Endothelial cell (in vitro differentiated cells): ENCODE data around the gene RAPGEF5. TPM values are rescaled to one million over a fixed set of nuclear protein-coding genes. Genes with fewer than 3 reads are reported as not detected.

Experiments
- DNase-seq: peaks from one replicate; pipeline ENCODE4 v3.0.0; 2021; ENCODE audit warnings: low spot score
- H3K27ac Mint-ChIP-seq: one replicate; pipeline ENCODE4 v1.8.0; 2021; ENCODE audit warnings: mixed read lengths, inconsistent platforms; ENCODE audit not compliant: unreplicated experiment
- H3K27me3 Mint-ChIP-seq: one replicate; pipeline ENCODE4 v1.8.0; 2021; ENCODE audit warnings: mild to moderate bottlenecking, moderate library complexity, mixed read lengths, inconsistent platforms; ENCODE audit not compliant: unreplicated experiment
- H3K36me3 Mint-ChIP-seq: one replicate; pipeline ENCODE4 v1.8.0; 2021; ENCODE audit warnings: mild to moderate bottlenecking, low read depth, mixed read lengths, inconsistent platforms; ENCODE audit not compliant: unreplicated experiment
- H3K4me1 Mint-ChIP-seq: one replicate; pipeline ENCODE4 v1.8.0; 2021; ENCODE audit warnings: mild to moderate bottlenecking, mixed read lengths, inconsistent platforms; ENCODE audit not compliant: unreplicated experiment
- H3K4me3 Mint-ChIP-seq: one replicate; pipeline ENCODE4 v1.8.0; 2021; ENCODE audit warnings: mild to moderate bottlenecking, mixed read lengths, inconsistent platforms; ENCODE audit not compliant: unreplicated experiment
- H3K9me3 Mint-ChIP-seq: one replicate; pipeline ENCODE4 v1.8.0; 2021; ENCODE audit warnings: mixed read lengths, inconsistent platforms; ENCODE audit not compliant: unreplicated experiment
- CTCF ChIP-seq: fragments of 200-600 bp; sonication (generic); IDR thresholded peaks from one replicate; pipeline ENCODE4 v1.5.0; 2021; ENCODE audit warnings: antibody characterized with exemption; ENCODE audit not compliant: unreplicated experiment
- total RNA-seq: library from RNA; stranded (reverse); fragmentation: NEBNext Ultra II Directional; extraction: Animal tissue kit (Norgen Biotek cat#: 25700); gene quantifications from one replicate; pipeline ENCODE4 v1.2.1, GENCODE V29; 2021; ENCODE audit not compliant: unreplicated experiment

Gene RAPGEF5
- total RNA-seq, 1 donor from 2014 or later: 135 TPM

DNA sequence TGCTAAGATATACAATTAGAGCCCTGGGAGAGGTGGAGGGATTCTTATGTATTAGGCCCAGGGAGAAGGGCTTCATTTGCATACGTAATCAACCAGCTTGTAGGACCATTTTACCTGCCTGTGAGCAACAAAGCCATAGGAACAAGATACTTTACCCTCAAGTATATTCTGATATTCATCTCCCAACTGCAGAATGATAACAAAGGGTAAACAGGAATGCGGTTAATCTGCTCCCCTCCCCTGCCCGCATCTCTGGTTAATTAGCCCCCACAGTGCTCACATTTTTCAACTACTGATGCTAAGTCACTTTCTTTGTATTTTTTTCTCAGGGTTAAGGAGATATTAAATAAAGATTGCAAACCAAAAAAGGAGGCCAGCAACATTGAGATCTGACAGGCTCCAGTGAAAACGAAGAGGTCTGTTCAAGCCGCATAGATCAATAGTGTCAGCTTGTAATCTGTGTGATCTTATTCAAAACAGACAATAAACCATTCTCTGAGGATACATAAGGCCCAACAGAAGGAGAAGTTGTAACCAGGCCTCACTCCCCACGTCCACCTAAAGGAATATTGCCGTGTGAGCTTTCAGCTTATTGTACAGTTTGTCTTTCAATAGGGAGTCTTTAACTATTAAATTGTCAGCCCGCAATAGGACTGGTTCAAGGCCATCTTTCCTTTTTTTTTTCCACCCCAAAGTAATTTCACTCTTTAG, 203.4 kb downstream of the RAPGEF5 start:
- Mint-ChIP-seq H3K27me3 (peaks cover 3% of the 10 kb centered on the region), H3K4me1 (peaks cover 27% of the 10 kb centered on the region), H3K9me3 (no peaks in the 10 kb centered on the region), H3K27ac (peak overlapping the region; percentile 90), H3K36me3 (peaks cover 53% of the 10 kb centered on the region), H3K4me3 (no peak overlapping the region)
- no peak for DNase-seq
- no peak for TF ChIP-seq CTCF

GRCh38 chr7:22152690-22153089, 204.3 kb downstream of the RAPGEF5 start:
- Mint-ChIP-seq H3K4me3 (no peak overlapping the region), H3K9me3 (no peaks in the 10 kb centered on the region), H3K27ac (no peak overlapping the region), H3K4me1 (peaks cover 27% of the 10 kb centered on the region), H3K36me3 (peaks cover 56% of the 10 kb centered on the region), H3K27me3 (peaks cover 6% of the 10 kb centered on the region)
- DNase-seq: no peak
- TF ChIP-seq CTCF: no peak

DNA sequence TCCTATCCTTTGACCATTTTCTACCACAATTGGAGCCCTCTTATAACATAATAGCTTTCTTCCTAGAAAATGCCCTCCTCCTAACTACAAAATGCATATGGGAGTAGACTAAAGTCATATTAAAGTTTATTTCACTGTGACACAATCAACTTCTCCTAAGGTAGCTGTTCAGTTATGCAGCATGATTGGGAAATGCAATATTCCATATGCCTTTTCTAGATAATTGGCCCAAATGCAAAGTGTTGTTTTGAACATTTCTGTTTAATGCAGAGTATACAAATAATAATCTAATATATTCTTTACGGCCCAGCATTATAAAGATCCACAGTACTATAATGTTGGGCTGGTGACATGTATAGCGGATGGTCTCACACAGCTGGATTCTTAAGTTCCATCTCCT, 205.1 kb downstream of the RAPGEF5 start:
- peaks cover 24% of the 10 kb centered on the region for H3K4me1 Mint-ChIP-seq
- no peak overlapping the region for H3K4me3 Mint-ChIP-seq
- peaks cover 6% of the 10 kb centered on the region for H3K27me3 Mint-ChIP-seq
- TF ChIP-seq CTCF: no peak
- no peak for DNase-seq
- no peak overlapping the region for H3K27ac Mint-ChIP-seq
- H3K36me3 Mint-ChIP-seq: peaks cover 53% of the 10 kb centered on the region
- H3K9me3 Mint-ChIP-seq: no peaks in the 10 kb centered on the region

DNA sequence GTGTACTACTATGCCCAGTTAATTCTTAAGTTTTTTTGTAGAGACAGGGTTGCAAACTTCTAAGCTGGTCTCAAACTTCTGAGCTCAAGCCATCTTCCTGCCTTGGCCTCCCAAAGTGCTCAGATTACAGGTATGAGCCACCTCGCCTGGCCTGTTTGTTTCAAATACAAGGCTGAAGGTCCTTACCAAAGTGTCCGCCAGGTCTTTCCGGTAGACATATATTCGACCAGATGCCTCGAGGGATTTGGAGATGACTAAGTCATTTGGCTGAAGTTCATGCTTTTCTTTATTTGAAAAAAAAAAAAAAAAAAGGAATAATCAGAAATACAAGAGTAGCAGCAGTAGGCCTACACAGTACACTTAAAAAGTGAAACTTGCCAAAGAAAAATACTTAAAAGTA, 206.7 kb downstream of the RAPGEF5 start:
- Mint-ChIP-seq H3K9me3 (no peaks in the 10 kb centered on the region), H3K4me1 (peaks cover 17% of the 10 kb centered on the region), H3K27me3 (peaks cover 8% of the 10 kb centered on the region), H3K4me3 (no peak overlapping the region), H3K27ac (no peak overlapping the region), H3K36me3 (peaks cover 51% of the 10 kb centered on the region)
- TF ChIP-seq CTCF: no peak
- no peak for DNase-seq

DNA sequence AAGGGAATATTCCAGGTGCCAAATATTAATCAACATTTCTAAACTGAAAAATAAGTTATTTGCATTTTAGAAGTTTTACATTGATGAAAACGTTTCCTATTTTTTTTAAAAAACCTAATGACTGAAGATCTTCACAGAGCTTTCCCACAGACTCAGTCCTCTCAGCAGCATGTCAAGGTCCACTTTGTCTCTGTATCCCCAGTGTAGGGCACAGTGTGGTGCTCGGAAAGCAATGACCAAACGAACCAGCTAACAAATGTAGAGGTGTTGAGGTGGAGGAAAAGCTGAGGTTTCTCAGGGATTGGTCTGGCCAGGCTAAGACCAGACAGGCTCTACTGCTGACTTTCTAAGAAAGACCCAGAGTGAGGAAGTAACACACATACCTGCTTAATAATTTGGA, 209.1 kb downstream of the RAPGEF5 start:
- TF ChIP-seq CTCF: no peak
- peaks cover 21% of the 10 kb centered on the region for H3K4me1 Mint-ChIP-seq
- H3K27me3 Mint-ChIP-seq: peaks cover 6% of the 10 kb centered on the region
- no peaks in the 10 kb centered on the region for H3K9me3 Mint-ChIP-seq
- H3K4me3 Mint-ChIP-seq: no peak overlapping the region
- peaks cover 59% of the 10 kb centered on the region for H3K36me3 Mint-ChIP-seq
- DNase-seq: no peak
- no peak overlapping the region for H3K27ac Mint-ChIP-seq
